ENCODE data around the gene MYBPC2. TPM values are rescaled to one million over a fixed set of nuclear protein-coding genes. Genes with fewer than 3 reads are reported as not detected.

The MYBPC2 gene
- total and polyA plus RNA-seq, 9 of the 15 experiments (the other 6 are each of a cell fraction or from before 2014, with no cell fraction given) = 0.01 to 0.14 (median 0.04) TPM; not detected in 6

GRCh38 chr19:50492303-50493052, 59.8 kb downstream of the MYBPC2 start (continued):
- TF ChIP-seq PRDM10 (IDR thresholded peaks at IDR 0.05; ENCODE audit: partially characterized antibody) (peak; percentile 5), DPF2 (IDR thresholded peaks at IDR 0.05) (0 out of 2 replicates have a peak, but pooled peaks have one; percentile 8), KDM1A (IDR thresholded peaks at IDR 0.05) (0 out of 4 replicates have a peak, but pooled peaks of 1 of the 2 experiments have one; percentile 21), EGR1 (conservative IDR thresholded peaks at IDR 0.05) (peak; percentile 33), PKNOX1 (IDR thresholded peaks at IDR 0.05) (peak; percentile 54), ZNF511 (CRISPR knock-in tag; IDR thresholded peaks at IDR 0.05) (no peak)

All from K562 (cell line).